ENCODE data around the gene GJC3. TPM values are rescaled to one million over a fixed set of nuclear protein-coding genes. Genes with fewer than 3 reads are reported as not detected.
A peak's percentile ranks its signal among the peaks of the same experiment; 100 is the strongest.
"Not testable (repeated sequence)": the region's sequence is repeated elsewhere in the genome, so short reads cannot be mapped to it uniquely, and the experiment has no call there.

GJC3 gene
- total RNA-seq, 1 experiment from 2014 or later, result not detected

- no peaks in the 10 kb centered on the region for H3K36me3 ChIP-seq (ENCODE audit: insufficient read depth, low read length, poor library complexity, severe bottlenecking)
- DNase-seq (ENCODE audit: low spot score), result no peak
- CTCF ChIA-PET, result no interaction called here
- intact Hi-C loops (cut with micrococcal nuclease; ENCODE audit: unreplicated experiment), result no loop called here
- H3K4me3 ChIP-seq (ENCODE audit: low read depth, low read length, poor library complexity, severe bottlenecking), result no peak overlapping the region
- TF ChIP-seq CTCF (conservative IDR thresholded peaks at IDR 0.05; ENCODE audit: low read depth, low read length), result no peak
- TF ChIP-seq EZH2 (IDR thresholded peaks at IDR 0.05; ENCODE audit: borderline replicate concordance, low read depth, low read length, poor library complexity, severe bottlenecking), result no peak
- H3K4me1 ChIP-seq (ENCODE audit: insufficient read depth, low read length, poor library complexity, severe bottlenecking), result no peaks in the 10 kb centered on the region
- peaks cover 9% of the 10 kb centered on the region for H3K27me3 ChIP-seq (replicated peaks; ENCODE audit: insufficient read depth, low read depth, low read length, poor library complexity)
- H3K9me3 ChIP-seq (ENCODE audit: low read depth, low read length, poor library complexity, severe bottlenecking), result peaks cover 15% of the 10 kb centered on the region
- BruUV-seq (replicated peaks), result no TSS peak
- H3K27ac ChIP-seq (ENCODE audit: low read depth, low read length, poor library complexity, severe bottlenecking), result no peak overlapping the region
- POLR2A ChIA-PET (ENCODE audit: low non-redundant PET), result no interaction called here
Observed at GRCh38 chr7:99938296-99938695, 8.9 kb upstream of the GJC3 start.

GRCh38 chr7:99935009-99935408 lies 5.6 kb upstream of the GJC3 start:
- H3K4me3 ChIP-seq (ENCODE audit: low read depth, low read length, poor library complexity, severe bottlenecking); BruUV-seq (replicated peaks); POLR2A ChIA-PET (ENCODE audit: low non-redundant PET); H3K36me3 ChIP-seq (ENCODE audit: insufficient read depth, low read length, poor library complexity, severe bottlenecking); DNase-seq (ENCODE audit: low spot score); CTCF ChIA-PET; H3K4me1 ChIP-seq (ENCODE audit: insufficient read depth, low read length, poor library complexity, severe bottlenecking); H3K27ac ChIP-seq (ENCODE audit: low read depth, low read length, poor library complexity, severe bottlenecking); intact Hi-C loops (cut with micrococcal nuclease; ENCODE audit: unreplicated experiment): not testable (repeated sequence)
- Histone ChIP-seq H3K9me3 (ENCODE audit: low read depth, low read length, poor library complexity, severe bottlenecking) (peaks cover 15% of the 10 kb centered on the region), H3K27me3 (replicated peaks; ENCODE audit: insufficient read depth, low read depth, low read length, poor library complexity) (peaks cover 14% of the 10 kb centered on the region)

- BruUV-seq (replicated peaks), result no TSS peak
- H3K4me1 ChIP-seq (ENCODE audit: insufficient read depth, low read length, poor library complexity, severe bottlenecking), result peaks cover 5% of the 10 kb centered on the region
- no peak overlapping the region for H3K27ac ChIP-seq (ENCODE audit: low read depth, low read length, poor library complexity, severe bottlenecking)
- no peaks in the 10 kb centered on the region for H3K9me3 ChIP-seq (ENCODE audit: low read depth, low read length, poor library complexity, severe bottlenecking)
- no peak overlapping the region for H3K4me3 ChIP-seq (ENCODE audit: low read depth, low read length, poor library complexity, severe bottlenecking)
- ChIA-PET POLR2A (ENCODE audit: low non-redundant PET) (no interaction called here), CTCF (no interaction called here)
- peaks cover 50% of the 10 kb centered on the region for H3K27me3 ChIP-seq (replicated peaks; ENCODE audit: insufficient read depth, low read depth, low read length, poor library complexity)
- no peak for TF ChIP-seq EZH2 (IDR thresholded peaks at IDR 0.05; ENCODE audit: borderline replicate concordance, low read depth, low read length, poor library complexity, severe bottlenecking)
- no peak for TF ChIP-seq CTCF (conservative IDR thresholded peaks at IDR 0.05; ENCODE audit: low read depth, low read length)
- H3K36me3 ChIP-seq (ENCODE audit: insufficient read depth, low read length, poor library complexity, severe bottlenecking), result no peaks in the 10 kb centered on the region
- intact Hi-C loops (cut with micrococcal nuclease; ENCODE audit: unreplicated experiment), result no loop called here
- DNase-seq (ENCODE audit: low spot score), result no peak
Observed at GRCh38 chr7:99930376-99930775, 956 bp upstream of the GJC3 start.

- H3K4me3 ChIP-seq (ENCODE audit: low read depth, low read length, poor library complexity, severe bottlenecking), result peak overlapping the region; percentile 18
- intact Hi-C loops (cut with micrococcal nuclease; ENCODE audit: unreplicated experiment), result no loop called here
- H3K27me3 ChIP-seq (replicated peaks; ENCODE audit: insufficient read depth, low read depth, low read length, poor library complexity), result peaks cover 57% of the 10 kb centered on the region
- no peak overlapping the region for H3K27ac ChIP-seq (ENCODE audit: low read depth, low read length, poor library complexity, severe bottlenecking)
- POLR2A ChIA-PET (ENCODE audit: low non-redundant PET), result no interaction called here
- H3K36me3 ChIP-seq (ENCODE audit: insufficient read depth, low read length, poor library complexity, severe bottlenecking), result no peaks in the 10 kb centered on the region
- BruUV-seq (replicated peaks), result no TSS peak
- TF ChIP-seq CTCF (conservative IDR thresholded peaks at IDR 0.05; ENCODE audit: low read depth, low read length) (no peak), EZH2 (IDR thresholded peaks at IDR 0.05; ENCODE audit: borderline replicate concordance, low read depth, low read length, poor library complexity, severe bottlenecking) (no peak)
- no peaks in the 10 kb centered on the region for H3K9me3 ChIP-seq (ENCODE audit: low read depth, low read length, poor library complexity, severe bottlenecking)
- peaks cover 5% of the 10 kb centered on the region for H3K4me1 ChIP-seq (ENCODE audit: insufficient read depth, low read length, poor library complexity, severe bottlenecking)
- CTCF ChIA-PET, result no interaction called here
- DNase-seq (ENCODE audit: low spot score), result no peak
Observed at GRCh38 chr7:99929730-99930053, 272 bp upstream of the GJC3 start.
